ENCODE results near the gene ELF4. TPM values are rescaled to one million over a fixed set of nuclear protein-coding genes. Genes with fewer than 3 reads are reported as not detected.

ELF4 gene
- total RNA-seq, 1 experiment from 2014 or later: 1.9 TPM

DNA sequence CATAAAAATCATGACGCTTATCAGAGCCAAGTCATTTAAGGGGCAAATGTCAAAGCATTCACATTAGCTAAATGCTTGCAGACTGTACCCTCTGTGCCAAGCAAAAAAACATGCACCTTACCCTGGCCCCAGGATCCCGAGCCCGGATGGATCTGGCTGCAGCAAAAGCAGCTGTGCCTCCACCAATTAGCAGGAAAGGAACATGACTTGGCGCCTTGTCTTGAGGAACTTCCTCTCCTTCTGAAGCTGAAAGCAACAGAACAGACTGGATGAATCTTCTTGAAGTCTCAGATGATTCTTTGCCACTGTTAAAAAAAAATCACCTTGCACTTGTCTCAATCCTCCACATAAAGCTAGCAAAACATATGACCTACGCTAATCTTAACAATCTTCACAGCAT lies 37.3 kb upstream of the ELF4 start (continued):
- TF ChIP-seq SMAD4 (CRISPR knock-in tag; IDR thresholded peaks at IDR 0.05) (no peak), TCF7 (CRISPR knock-in tag; IDR thresholded peaks at IDR 0.05; ENCODE audit: low read depth) (no peak), NR1H2 (CRISPR knock-in tag; IDR thresholded peaks at IDR 0.05) (no peak), PRRX2 (CRISPR knock-in tag; IDR thresholded peaks at IDR 0.05) (no peak), NR3C1 (CRISPR knock-in tag; conservative IDR thresholded peaks at IDR 0.05; ENCODE audit: low read depth) (no peak)
- TF ChIP-seq, protein P1, sequence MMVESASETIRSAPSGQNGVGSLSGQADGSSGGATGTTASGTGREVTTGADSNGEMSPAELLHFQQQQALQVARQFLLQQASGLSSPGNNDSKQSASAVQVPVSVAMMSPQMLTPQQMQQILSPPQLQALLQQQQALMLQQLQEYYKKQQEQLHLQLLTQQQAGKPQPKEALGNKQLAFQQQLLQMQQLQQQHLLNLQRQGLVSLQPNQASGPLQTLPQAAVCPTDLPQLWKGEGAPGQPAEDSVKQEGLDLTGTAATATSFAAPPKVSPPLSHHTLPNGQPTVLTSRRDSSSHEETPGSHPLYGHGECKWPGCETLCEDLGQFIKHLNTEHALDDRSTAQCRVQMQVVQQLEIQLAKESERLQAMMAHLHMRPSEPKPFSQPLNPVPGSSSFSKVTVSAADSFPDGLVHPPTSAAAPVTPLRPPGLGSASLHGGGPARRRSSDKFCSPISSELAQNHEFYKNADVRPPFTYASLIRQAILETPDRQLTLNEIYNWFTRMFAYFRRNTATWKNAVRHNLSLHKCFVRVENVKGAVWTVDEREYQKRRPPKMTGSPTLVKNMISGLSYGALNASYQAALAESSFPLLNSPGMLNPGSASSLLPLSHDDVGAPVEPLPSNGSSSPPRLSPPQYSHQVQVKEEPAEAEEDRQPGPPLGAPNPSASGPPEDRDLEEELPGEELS (CRISPR knock-in tag; IDR thresholded peaks at IDR 0.05): no peak

DNA sequence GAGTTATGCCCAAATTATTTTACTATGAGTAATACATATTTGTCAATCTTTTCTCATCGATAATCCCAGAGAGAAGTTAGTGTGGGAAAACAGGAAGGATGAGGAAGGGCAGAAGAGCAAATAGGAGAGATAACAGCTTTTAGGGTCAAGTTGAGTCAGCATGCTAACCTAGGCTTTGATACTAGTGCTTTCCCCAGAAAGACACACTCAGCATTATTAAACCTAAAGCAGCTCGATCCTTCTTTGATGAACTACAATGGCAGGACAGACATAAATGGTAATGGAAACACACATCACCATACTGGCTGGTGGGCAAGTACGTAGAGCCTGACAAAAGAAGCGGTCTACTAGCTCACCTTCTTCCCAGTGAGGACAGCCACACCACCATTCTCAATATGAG lies 34.8 kb upstream of the ELF4 start:
- Mint-ChIP-seq H3K27me3 (ENCODE audit: low read depth) (no peaks in the 10 kb centered on the region; the same call in 1 of the 2 replicates), H3K36me3 (peaks cover 49% of the 10 kb centered on the region), H3K4me1 (peaks cover 3% of the 10 kb centered on the region), H3K4me3 (no peak overlapping the region), H3K9me3 (no peaks in the 10 kb centered on the region), H3K27ac (no peak overlapping the region)
- ATAC-seq: no peak
- DNase-seq (ENCODE audit: low spot score): no peak
- TF ChIP-seq, protein P2, sequence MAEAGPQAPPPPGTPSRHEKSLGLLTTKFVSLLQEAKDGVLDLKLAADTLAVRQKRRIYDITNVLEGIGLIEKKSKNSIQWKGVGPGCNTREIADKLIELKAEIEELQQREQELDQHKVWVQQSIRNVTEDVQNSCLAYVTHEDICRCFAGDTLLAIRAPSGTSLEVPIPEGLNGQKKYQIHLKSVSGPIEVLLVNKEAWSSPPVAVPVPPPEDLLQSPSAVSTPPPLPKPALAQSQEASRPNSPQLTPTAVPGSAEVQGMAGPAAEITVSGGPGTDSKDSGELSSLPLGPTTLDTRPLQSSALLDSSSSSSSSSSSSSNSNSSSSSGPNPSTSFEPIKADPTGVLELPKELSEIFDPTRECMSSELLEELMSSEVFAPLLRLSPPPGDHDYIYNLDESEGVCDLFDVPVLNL (CRISPR knock-in tag; IDR thresholded peaks at IDR 0.05; ENCODE audit: borderline replicate concordance, low read depth): no peak
- TF ChIP-seq, protein P3, sequence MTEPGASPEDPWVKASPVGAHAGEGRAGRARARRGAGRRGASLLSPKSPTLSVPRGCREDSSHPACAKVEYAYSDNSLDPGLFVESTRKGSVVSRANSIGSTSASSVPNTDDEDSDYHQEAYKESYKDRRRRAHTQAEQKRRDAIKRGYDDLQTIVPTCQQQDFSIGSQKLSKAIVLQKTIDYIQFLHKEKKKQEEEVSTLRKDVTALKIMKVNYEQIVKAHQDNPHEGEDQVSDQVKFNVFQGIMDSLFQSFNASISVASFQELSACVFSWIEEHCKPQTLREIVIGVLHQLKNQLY (CRISPR knock-in tag; IDR thresholded peaks at IDR 0.05): no peak
- TF ChIP-seq ELF4 (CRISPR knock-in tag; IDR thresholded peaks at IDR 0.05; ENCODE audit: low read depth) (no peak), ZNF317 (CRISPR knock-in tag; IDR thresholded peaks at IDR 0.05; ENCODE audit: borderline replicate concordance, low read depth) (no peak), NR3C1 (CRISPR knock-in tag; conservative IDR thresholded peaks at IDR 0.05; ENCODE audit: low read depth) (no peak), FOXJ3 (CRISPR knock-in tag; IDR thresholded peaks at IDR 0.05; ENCODE audit: borderline replicate concordance) (no peak), TCF7 (CRISPR knock-in tag; IDR thresholded peaks at IDR 0.05; ENCODE audit: low read depth) (no peak), NFE2L1 (CRISPR knock-in tag; IDR thresholded peaks at IDR 0.05) (no peak), ZNF396 (CRISPR knock-in tag; IDR thresholded peaks at IDR 0.05; ENCODE audit: borderline replicate concordance) (no peak), PRRX2 (CRISPR knock-in tag; IDR thresholded peaks at IDR 0.05) (no peak), IRF2 (CRISPR knock-in tag; IDR thresholded peaks at IDR 0.05; ENCODE audit: borderline replicate concordance, low read depth) (no peak), KAT7 (CRISPR knock-in tag; IDR thresholded peaks at IDR 0.05; ENCODE audit: borderline replicate concordance) (no peak), SMAD4 (CRISPR knock-in tag; IDR thresholded peaks at IDR 0.05) (no peak)
- TF ChIP-seq, protein P4, sequence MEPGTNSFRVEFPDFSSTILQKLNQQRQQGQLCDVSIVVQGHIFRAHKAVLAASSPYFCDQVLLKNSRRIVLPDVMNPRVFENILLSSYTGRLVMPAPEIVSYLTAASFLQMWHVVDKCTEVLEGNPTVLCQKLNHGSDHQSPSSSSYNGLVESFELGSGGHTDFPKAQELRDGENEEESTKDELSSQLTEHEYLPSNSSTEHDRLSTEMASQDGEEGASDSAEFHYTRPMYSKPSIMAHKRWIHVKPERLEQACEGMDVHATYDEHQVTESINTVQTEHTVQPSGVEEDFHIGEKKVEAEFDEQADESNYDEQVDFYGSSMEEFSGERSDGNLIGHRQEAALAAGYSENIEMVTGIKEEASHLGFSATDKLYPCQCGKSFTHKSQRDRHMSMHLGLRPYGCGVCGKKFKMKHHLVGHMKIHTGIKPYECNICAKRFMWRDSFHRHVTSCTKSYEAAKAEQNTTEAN (CRISPR knock-in tag; IDR thresholded peaks at IDR 0.05): no peak
- TF ChIP-seq, protein P1 (CRISPR knock-in tag; IDR thresholded peaks at IDR 0.05): no peak
- TF ChIP-seq, protein P5, sequence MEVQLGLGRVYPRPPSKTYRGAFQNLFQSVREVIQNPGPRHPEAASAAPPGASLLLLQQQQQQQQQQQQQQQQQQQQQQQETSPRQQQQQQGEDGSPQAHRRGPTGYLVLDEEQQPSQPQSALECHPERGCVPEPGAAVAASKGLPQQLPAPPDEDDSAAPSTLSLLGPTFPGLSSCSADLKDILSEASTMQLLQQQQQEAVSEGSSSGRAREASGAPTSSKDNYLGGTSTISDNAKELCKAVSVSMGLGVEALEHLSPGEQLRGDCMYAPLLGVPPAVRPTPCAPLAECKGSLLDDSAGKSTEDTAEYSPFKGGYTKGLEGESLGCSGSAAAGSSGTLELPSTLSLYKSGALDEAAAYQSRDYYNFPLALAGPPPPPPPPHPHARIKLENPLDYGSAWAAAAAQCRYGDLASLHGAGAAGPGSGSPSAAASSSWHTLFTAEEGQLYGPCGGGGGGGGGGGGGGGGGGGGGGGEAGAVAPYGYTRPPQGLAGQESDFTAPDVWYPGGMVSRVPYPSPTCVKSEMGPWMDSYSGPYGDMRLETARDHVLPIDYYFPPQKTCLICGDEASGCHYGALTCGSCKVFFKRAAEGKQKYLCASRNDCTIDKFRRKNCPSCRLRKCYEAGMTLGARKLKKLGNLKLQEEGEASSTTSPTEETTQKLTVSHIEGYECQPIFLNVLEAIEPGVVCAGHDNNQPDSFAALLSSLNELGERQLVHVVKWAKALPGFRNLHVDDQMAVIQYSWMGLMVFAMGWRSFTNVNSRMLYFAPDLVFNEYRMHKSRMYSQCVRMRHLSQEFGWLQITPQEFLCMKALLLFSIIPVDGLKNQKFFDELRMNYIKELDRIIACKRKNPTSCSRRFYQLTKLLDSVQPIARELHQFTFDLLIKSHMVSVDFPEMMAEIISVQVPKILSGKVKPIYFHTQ (CRISPR knock-in tag; IDR thresholded peaks at IDR 0.05): no peak
- TF ChIP-seq, protein P6, sequence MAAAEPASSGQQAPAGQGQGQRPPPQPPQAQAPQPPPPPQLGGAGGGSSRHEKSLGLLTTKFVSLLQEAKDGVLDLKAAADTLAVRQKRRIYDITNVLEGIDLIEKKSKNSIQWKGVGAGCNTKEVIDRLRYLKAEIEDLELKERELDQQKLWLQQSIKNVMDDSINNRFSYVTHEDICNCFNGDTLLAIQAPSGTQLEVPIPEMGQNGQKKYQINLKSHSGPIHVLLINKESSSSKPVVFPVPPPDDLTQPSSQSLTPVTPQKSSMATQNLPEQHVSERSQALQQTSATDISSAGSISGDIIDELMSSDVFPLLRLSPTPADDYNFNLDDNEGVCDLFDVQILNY (CRISPR knock-in tag; IDR thresholded peaks at IDR 0.05): no peak
- TF ChIP-seq, protein P7, sequence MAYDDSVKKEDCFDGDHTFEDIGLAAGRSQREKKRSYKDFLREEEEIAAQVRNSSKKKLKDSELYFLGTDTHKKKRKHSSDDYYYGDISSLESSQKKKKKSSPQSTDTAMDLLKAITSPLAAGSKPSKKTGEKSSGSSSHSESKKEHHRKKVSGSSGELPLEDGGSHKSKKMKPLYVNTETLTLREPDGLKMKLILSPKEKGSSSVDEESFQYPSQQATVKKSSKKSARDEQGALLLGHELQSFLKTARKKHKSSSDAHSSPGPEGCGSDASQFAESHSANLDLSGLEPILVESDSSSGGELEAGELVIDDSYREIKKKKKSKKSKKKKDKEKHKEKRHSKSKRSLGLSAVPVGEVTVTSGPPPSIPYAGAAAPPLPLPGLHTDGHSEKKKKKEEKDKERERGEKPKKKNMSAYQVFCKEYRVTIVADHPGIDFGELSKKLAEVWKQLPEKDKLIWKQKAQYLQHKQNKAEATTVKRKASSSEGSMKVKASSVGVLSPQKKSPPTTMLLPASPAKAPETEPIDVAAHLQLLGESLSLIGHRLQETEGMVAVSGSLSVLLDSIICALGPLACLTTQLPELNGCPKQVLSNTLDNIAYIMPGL (CRISPR knock-in tag; IDR thresholded peaks at IDR 0.05): no peak
- CTCF ChIA-PET: no interaction called here
- POLR2A ChIA-PET: no interaction called here

Data from WTC11 (cell line).